Spleen (tissue), 7 donors: ENCODE measurements around the gene PLCB4.

ENCODE experiments used
- CTCF ChIP-seq, 11 experiments: fragments of 200-600 bp in 7 of 11; fragments of 450-650 bp in 4 of 11; sonication (generic) in 4 of 11; IDR thresholded peaks in 8 of 11; conservative IDR thresholded peaks in 3 of 11; 1 replicate in 7 of 11; 2 replicates in 4 of 11; pipeline versions ENCODE4 v1.4.0 to v1.8.0; 2016 to 2021; ENCODE audit warnings: antibody characterized with exemption in 11 of 11, inconsistent platforms in 4 of 11, mild to moderate bottlenecking in 1 of 11
- POLR2A ChIP-seq, 3 donors: fragments of 450-650 bp; IDR thresholded peaks; one replicate each; pipeline ENCODE4 v1.5.1; 2017; ENCODE audit warnings: antibody characterized with exemption in 3 of 3, mild to moderate bottlenecking in 1 of 3
- POLR2AphosphoS5 ChIP-seq, 3 donors: sonication (generic); formaldehyde crosslinking; IDR thresholded peaks; one replicate each; pipeline ENCODE4 v1.5.1; 2017; ENCODE audit warnings: antibody characterized with exemption in 3 of 3
- donor health status: DM: no; HTN: no; CAD: no; lungs with moderate emphysema.
- donor health status: DM: no; HTN: no; CAD: no.
- donor health status: DM: no; HTN: no; CAD: no.

- TF ChIP-seq CTCF (IDR thresholded peaks at IDR 0.05 in 8 of 11, conservative IDR thresholded peaks at IDR 0.05 in 3 of 11), result no peak
- TF ChIP-seq POLR2A (IDR thresholded peaks at IDR 0.05), result no peak
- no peak for TF ChIP-seq POLR2AphosphoS5 (IDR thresholded peaks at IDR 0.05)
Measured at GRCh38 chr20:9280666-9281065, 211.8 kb downstream of the PLCB4 start.
